Keratinocyte (primary cell): ENCODE data around the gene RASIP1. TPM values are rescaled to one million over a fixed set of nuclear protein-coding genes. Genes with fewer than 3 reads are reported as not detected.

Experiments
- DNase-seq: peaks from one replicate; pipeline ENCODE4 v3.0.0-alpha.2; 2011; ENCODE audit warnings: low read depth, missing footprints, low spot score
- FAIRE-seq: peaks from 2 replicates; lab custom pipeline; 2011; peaks lifted over from hg19 to GRCh38; lab: Jason Lieb, UNC
- H2AFZ ChIP-seq: 2 replicates; pipeline ENCODE4 v1.6.0; 2012; ENCODE audit warnings: low read length, control low read depth, inconsistent platforms; ENCODE audit not compliant: control insufficient read depth
- H3K27ac ChIP-seq: 2 replicates; pipeline ENCODE4 v1.5.1; 2011; ENCODE audit warnings: low read length; ENCODE audit not compliant: control insufficient read depth, insufficient read depth
- H3K27me3 ChIP-seq: 3 replicates; pipeline ENCODE4 v1.6.0; 2011; ENCODE audit warnings: low read length; ENCODE audit not compliant: control insufficient read depth, insufficient read depth; ENCODE audit errors: extremely low read depth
- H3K36me3 ChIP-seq, 2 experiments: 2 replicates in 1 of 2; 3 replicates in 1 of 2; pipeline ENCODE4 v1.5.1; 2011; ENCODE audit warnings: low read length in 2 of 2, mild to moderate bottlenecking in 1 of 2; ENCODE audit not compliant: control insufficient read depth in 2 of 2, insufficient read depth in 2 of 2; ENCODE audit errors: extremely low read depth in 1 of 2
- H3K4me1 ChIP-seq: 3 replicates; pipeline ENCODE4 v1.5.1; 2011; ENCODE audit warnings: low read length; ENCODE audit not compliant: control insufficient read depth, insufficient read depth; ENCODE audit errors: extremely low read depth
- H3K4me2 ChIP-seq: 3 replicates; pipeline ENCODE4 v1.6.0; 2011; ENCODE audit warnings: low read depth, low read length; ENCODE audit not compliant: control insufficient read depth, insufficient read depth; ENCODE audit errors: extremely low read depth
- H3K4me3 ChIP-seq, 3 experiments: fragments of 200-600 bp in 1 of 3; sonication (generic) in 1 of 3; 2 replicates in 2 of 3; 3 replicates in 1 of 3; pipeline ENCODE4 v1.5.1; 2011 to 2016; ENCODE audit warnings: low read length in 3 of 3, mild to moderate bottlenecking in 3 of 3, control low read depth in 2 of 3, inconsistent platforms in 1 of 3, low read depth in 1 of 3, mixed read lengths in 1 of 3, mixed run types in 1 of 3, moderate library complexity in 1 of 3; ENCODE audit not compliant: control insufficient read depth in 2 of 3, insufficient read depth in 2 of 3; ENCODE audit errors: extremely low read depth in 1 of 3
- H3K79me2 ChIP-seq: 2 replicates; pipeline ENCODE4 v1.6.0; 2012; ENCODE audit warnings: low read length; ENCODE audit not compliant: control insufficient read depth, insufficient read depth
- H3K9ac ChIP-seq: 3 replicates; pipeline ENCODE4 v1.6.0; 2011; ENCODE audit warnings: low read length; ENCODE audit not compliant: control insufficient read depth, insufficient read depth; ENCODE audit errors: extremely low read depth
- H3K9me1 ChIP-seq: 3 replicates; pipeline ENCODE4 v1.6.0; 2011; ENCODE audit warnings: low read length; ENCODE audit not compliant: control insufficient read depth, insufficient read depth; ENCODE audit errors: extremely low read depth
- H3K9me3 ChIP-seq: 2 replicates; pipeline ENCODE4 v1.5.1; 2012; ENCODE audit warnings: low read depth, low read length; ENCODE audit not compliant: control insufficient read depth
- H4K20me1 ChIP-seq: 3 replicates; pipeline ENCODE4 v1.6.0; 2011; ENCODE audit warnings: low read length; ENCODE audit not compliant: control insufficient read depth, insufficient read depth; ENCODE audit errors: extremely low read depth
- CTCF ChIP-seq, 3 experiments: IDR thresholded peaks in 1 of 3; conservative IDR thresholded peaks in 1 of 3; optimal IDR thresholded peaks in 1 of 3; 2 replicates in 2 of 3; 3 replicates in 1 of 3; pipeline versions ENCODE3 to v1.5.1; 2011; ENCODE audit warnings: low read length in 3 of 3, mild to moderate bottlenecking in 3 of 3, moderate library complexity in 2 of 3, control low read depth in 1 of 3, inconsistent platforms in 1 of 3; ENCODE audit not compliant: insufficient read depth in 2 of 3; ENCODE audit errors: extremely low read depth in 1 of 3
- EZH2 ChIP-seq: IDR thresholded peaks from one replicate; pipeline ENCODE4 v1.6.1; 2012; ENCODE audit warnings: inconsistent platforms, mild to moderate bottlenecking, low read length, moderate library complexity
- dilution Hi-C: fragments of 300-500 bp; cut with MboI; formaldehyde crosslinking; loops from one replicate; pipeline ENCODE4 v1.7.0; 2020; ENCODE audit warnings: low sequenced_read_pairs; ENCODE audit not compliant: extremely low pct_ligation_motif_present
- polyA plus RNA-seq, 5 experiments: library from polyadenylated mRNA; depleted of rRNA in 3 of 5; stranded (reverse) in 3 of 5; stranded (forward) in 1 of 5; unstranded in 1 of 5; fragments of >200 nt; gene quantifications; 1 replicate in 1 of 5; 2 replicates in 3 of 5; 3 replicates in 1 of 5; pipeline versions ENCODE4 v1.2.1 to v1.2.3, GENCODE V29; 2011 to 2012; ENCODE audit warnings: missing spikeins in 2 of 5, low read depth in 1 of 5, low replicate concordance in 1 of 5

RASIP1 gene
- polyA plus RNA-seq, 1 donor (not counting 4 experiments of a cell fraction or from before 2014, with no cell fraction given), result 2.3 TPM

GRCh38 chr19:48716562-48717291 lies 23.7 kb downstream of the RASIP1 start:
- peaks cover 30% of the 10 kb centered on the region for H3K4me1 ChIP-seq
- TF ChIP-seq CTCF (optimal IDR thresholded peaks at IDR 0.05 in 1 of 3, IDR thresholded peaks at IDR 0.05 in 1 of 3, conservative IDR thresholded peaks at IDR 0.05 in 1 of 3; ENCODE audit: extremely low read depth in 1 of 3, insufficient read depth in 2 of 3, low read length in 3 of 3) (no peak), EZH2 (no peak)
- H2AFZ ChIP-seq, result peak overlapping the region; percentile 78
- no peaks in the 10 kb centered on the region for H3K9me1 ChIP-seq
- no peaks in the 10 kb centered on the region for H4K20me1 ChIP-seq
- no peaks in the 10 kb centered on the region for H3K9me3 ChIP-seq
- no peak overlapping the region for H3K9ac ChIP-seq
- H3K4me3 ChIP-seq, result peak overlapping the region in 1 of 3 experiments; percentile 38
- peak overlapping the region; percentile 51 for H3K4me2 ChIP-seq
- no peaks in the 10 kb centered on the region for H3K36me3 ChIP-seq
- peaks cover 4% of the 10 kb centered on the region for H3K79me2 ChIP-seq
- H3K27me3 ChIP-seq, result no peaks in the 10 kb centered on the region
- no peak for FAIRE-seq
- DNase-seq, result no peak
- H3K27ac ChIP-seq, result no peak overlapping the region
- dilution Hi-C loops, result no loop called here

GRCh38 chr19:48715681-48716171 lies 24.7 kb downstream of the RASIP1 start:
- TF ChIP-seq EZH2 (no peak), CTCF (optimal IDR thresholded peaks at IDR 0.05 in 1 of 3, IDR thresholded peaks at IDR 0.05 in 1 of 3, conservative IDR thresholded peaks at IDR 0.05 in 1 of 3; ENCODE audit: extremely low read depth in 1 of 3, insufficient read depth in 2 of 3, low read length in 3 of 3) (no peak)
- H4K20me1 ChIP-seq, result no peaks in the 10 kb centered on the region
- FAIRE-seq (no peak), DNase-seq (no peak)
- H3K4me2 ChIP-seq, result peak overlapping the region; percentile 96
- no peaks in the 10 kb centered on the region for H3K9me3 ChIP-seq
- no peaks in the 10 kb centered on the region for H3K36me3 ChIP-seq
- dilution Hi-C loops, result no loop called here
- H3K27me3 ChIP-seq, result no peaks in the 10 kb centered on the region
- no peak overlapping the region for H3K9ac ChIP-seq
- peak overlapping the region in 2 of 3 experiments; percentile 26 to 32 for H3K4me3 ChIP-seq
- peaks cover 30% of the 10 kb centered on the region for H3K4me1 ChIP-seq
- peaks cover 4% of the 10 kb centered on the region for H3K79me2 ChIP-seq
- H3K9me1 ChIP-seq, result no peaks in the 10 kb centered on the region
- peak overlapping the region; percentile 13 for H2AFZ ChIP-seq
- no peak overlapping the region for H3K27ac ChIP-seq
